ENCODE data around the gene SMNDC1. TPM values are rescaled to one million over a fixed set of nuclear protein-coding genes. Genes with fewer than 3 reads are reported as not detected.

The SMNDC1 gene
- total and polyA plus RNA-seq, 11 donors = 5.2 to 23.1 (median 20.6) TPM

DNA sequence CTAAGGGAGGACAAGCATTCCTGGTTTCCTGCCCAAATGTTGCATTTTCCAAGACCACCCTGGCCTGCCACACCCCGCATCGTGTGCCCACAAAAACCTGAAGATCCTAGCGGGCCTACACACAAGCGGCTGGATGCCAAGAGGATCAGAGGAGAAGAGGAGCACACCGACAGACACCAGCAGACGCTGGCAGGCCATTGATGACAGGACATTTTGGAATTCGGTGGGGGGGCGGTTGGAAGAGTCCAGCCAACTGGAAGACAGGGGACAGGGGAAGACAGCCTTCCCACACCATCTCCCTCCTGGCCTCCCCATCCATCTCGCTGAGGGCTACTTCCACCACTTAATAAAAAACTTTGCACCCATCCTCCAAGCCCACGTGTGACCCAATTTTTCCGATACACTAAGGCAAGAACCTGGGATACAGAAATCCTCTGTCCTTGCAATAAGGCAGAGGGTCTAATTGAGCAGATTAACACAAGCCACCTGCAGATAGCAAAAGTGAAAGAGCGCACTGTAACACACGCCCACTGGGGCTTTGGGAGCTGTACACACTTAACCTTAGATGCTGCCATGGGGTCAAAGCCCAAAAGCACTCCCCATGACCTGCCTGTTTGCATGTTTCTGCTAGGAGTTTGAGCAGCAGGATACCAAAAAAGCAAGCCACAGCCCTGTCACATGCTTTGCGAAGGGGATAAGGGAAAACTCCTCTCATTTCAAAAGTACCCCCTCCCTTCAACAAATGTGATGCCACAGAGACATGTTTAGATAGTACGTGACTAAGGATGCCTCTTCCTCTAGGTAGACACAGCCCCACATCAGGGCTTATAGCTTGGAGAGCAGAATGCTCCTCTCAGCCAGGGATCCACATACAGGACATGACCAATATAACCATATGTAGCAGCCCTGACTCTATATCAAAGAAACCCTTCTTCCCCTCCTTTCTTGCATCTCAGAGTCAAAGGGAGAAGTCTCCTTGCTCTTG, 13.4 kb upstream of the SMNDC1 start:
- Histone ChIP-seq H3K9me3 (peaks cover 0 to 24% (median 7%) of the 10 kb centered on the region in 12 donors), H3K27ac (no peak overlapping the region), H3K4me3 (no peak overlapping the region), H3K27me3 (peaks cover 0 to 4% (median 0%) of the 10 kb centered on the region in 9 donors), H3K4me1 (no peaks in the 10 kb centered on the region), H3K36me3 (no peaks in the 10 kb centered on the region)
- intact Hi-C loops (cut with DNase I) = no loop called here
- TF ChIP-seq, protein P1, sequence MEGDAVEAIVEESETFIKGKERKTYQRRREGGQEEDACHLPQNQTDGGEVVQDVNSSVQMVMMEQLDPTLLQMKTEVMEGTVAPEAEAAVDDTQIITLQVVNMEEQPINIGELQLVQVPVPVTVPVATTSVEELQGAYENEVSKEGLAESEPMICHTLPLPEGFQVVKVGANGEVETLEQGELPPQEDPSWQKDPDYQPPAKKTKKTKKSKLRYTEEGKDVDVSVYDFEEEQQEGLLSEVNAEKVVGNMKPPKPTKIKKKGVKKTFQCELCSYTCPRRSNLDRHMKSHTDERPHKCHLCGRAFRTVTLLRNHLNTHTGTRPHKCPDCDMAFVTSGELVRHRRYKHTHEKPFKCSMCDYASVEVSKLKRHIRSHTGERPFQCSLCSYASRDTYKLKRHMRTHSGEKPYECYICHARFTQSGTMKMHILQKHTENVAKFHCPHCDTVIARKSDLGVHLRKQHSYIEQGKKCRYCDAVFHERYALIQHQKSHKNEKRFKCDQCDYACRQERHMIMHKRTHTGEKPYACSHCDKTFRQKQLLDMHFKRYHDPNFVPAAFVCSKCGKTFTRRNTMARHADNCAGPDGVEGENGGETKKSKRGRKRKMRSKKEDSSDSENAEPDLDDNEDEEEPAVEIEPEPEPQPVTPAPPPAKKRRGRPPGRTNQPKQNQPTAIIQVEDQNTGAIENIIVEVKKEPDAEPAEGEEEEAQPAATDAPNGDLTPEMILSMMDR (IDR thresholded peaks at IDR 0.05) = no peak
- TF ChIP-seq POLR2A (IDR thresholded peaks at IDR 0.05) = no peak
- WGBS, 4 donors = 88 to 94% (median 89%) methylated on average over 15 of the region's 15 CpGs
- peak in 1 of 4 donors; percentile 32 for ATAC-seq
- DNase-seq = no peak

DNA sequence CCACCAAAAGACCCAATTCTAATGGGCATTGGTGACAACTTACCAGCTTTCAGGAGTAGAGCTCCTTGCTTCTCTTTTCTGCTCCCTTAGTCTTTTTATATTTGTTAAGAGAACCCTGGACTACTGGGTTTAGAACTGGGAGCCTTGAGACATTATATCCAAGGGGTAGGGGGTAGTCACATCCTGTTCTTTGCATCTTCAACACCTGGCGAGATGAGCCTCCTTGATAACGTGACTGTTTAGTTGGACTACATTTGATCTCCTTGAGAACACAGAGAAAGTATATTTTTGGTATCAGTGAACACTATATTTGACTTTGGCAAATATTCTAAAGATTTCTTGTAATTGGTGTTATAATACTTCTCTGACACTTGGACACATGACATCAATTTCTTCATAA, 9.0 kb upstream of the SMNDC1 start:
- H3K4me1 ChIP-seq = peaks cover 0 to 9% (median 3%) of the 10 kb centered on the region in 12 donors
- peaks cover 0 to 6% (median 0%) of the 10 kb centered on the region in 9 donors for H3K27me3 ChIP-seq
- TF ChIP-seq, protein P1 (IDR thresholded peaks at IDR 0.05) = no peak
- no peak overlapping the region for H3K4me3 ChIP-seq
- DNase-seq (no peak), ATAC-seq (no peak)
- H3K36me3 ChIP-seq = no peaks in the 10 kb centered on the region
- H3K27ac ChIP-seq = no peak overlapping the region
- intact Hi-C loops (cut with DNase I) = loop anchor here in 7 of 10 donors (2.0 to 5.0 kb wide), 7 partner anchors 39 to 234 kb away; partner anchors contain the start of gene DUSP5 (in 2 of the 7)
- 77 to 82% (median 80%) methylated on average over 2 of the region's 2 CpGs for WGBS, 4 donors
- no peaks in the 10 kb centered on the region for H3K9me3 ChIP-seq

DNA sequence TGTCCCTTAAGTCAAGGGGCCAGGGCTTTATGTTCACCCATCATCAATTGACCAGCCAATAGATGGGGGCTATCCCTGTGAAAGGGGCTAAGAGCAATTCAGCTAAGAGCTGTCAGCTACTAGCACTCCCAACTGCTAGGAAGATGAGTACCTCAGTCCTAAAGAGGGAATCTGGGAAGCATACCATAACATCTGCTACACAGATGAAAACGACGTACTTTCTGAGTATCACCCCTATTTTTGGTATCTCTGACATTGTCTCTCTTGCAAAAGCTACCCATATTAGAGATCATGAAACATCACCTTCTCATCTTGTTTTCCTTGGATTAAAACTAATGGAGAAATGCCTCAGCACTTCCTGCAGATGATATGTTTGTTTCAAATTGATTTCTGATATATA, 7.5 kb upstream of the SMNDC1 start:
- H3K4me1 ChIP-seq = peaks cover 0 to 9% (median 3%) of the 10 kb centered on the region in 12 donors
- WGBS, 4 donors = 52 to 83% (median 69%) methylated on average over 2 of the region's 2 CpGs
- intact Hi-C loops (cut with DNase I) = loop anchor here in 7 of 10 donors (2.0 to 5.0 kb wide), 7 partner anchors 40 to 235 kb away; partner anchors contain the start of gene DUSP5 (in 2 of the 7)
- H3K9me3 ChIP-seq = no peaks in the 10 kb centered on the region
- ATAC-seq (no peak), DNase-seq (no peak)
- peaks cover 0 to 6% (median 0%) of the 10 kb centered on the region in 9 donors for H3K27me3 ChIP-seq
- no peak overlapping the region for H3K4me3 ChIP-seq
- TF ChIP-seq, protein P1 (IDR thresholded peaks at IDR 0.05) = no peak
- no peak for TF ChIP-seq POLR2A (IDR thresholded peaks at IDR 0.05)
- H3K27ac ChIP-seq = no peak overlapping the region
- H3K36me3 ChIP-seq = no peaks in the 10 kb centered on the region

DNA sequence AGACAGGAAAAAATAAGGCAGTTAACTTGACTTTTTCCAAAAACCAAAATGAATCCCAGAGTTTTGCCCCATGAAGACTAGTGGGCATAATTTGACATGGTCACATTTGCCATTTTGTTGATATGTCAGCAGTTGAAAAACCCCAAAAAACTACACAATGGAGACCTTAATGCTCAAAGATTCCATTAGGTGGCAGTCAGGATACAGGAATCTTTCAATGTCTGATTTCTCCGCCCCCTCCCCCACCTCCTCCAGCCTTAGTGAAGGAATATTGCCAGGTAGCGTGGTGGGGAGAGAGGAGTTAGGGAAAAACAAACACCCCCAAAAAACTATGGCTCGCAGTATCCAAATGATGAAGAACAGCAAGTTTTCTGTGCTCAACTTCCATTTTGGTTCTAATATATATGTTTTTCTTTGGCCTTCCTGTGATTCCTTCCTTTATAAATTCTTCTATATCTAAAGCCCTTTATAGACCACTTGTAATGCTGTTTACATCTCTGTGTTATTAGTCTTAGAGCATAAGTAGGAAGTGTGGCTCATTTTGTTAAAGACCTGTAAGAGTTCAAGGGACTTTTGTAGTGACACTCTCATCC, 6.7 kb upstream of the SMNDC1 start:
- peak in 3 of 4 donors; percentile 64 to 85 (median 79) for ATAC-seq
- WGBS, 4 donors = 0 to 5% (median 2%) methylated on average over 3 of the region's 3 CpGs
- intact Hi-C loops (cut with DNase I) = loop anchor here in 8 of 10 donors (1.0 to 5.0 kb wide), 8 partner anchors 41 to 236 kb away; partner anchors contain the start of gene DUSP5 (in 2 of the 8)
- Histone ChIP-seq H3K36me3 (no peaks in the 10 kb centered on the region), H3K27me3 (peaks cover 0 to 6% (median 0%) of the 10 kb centered on the region in 9 donors), H3K4me3 (no peak overlapping the region), H3K4me1 (peaks cover 0 to 9% (median 4%) of the 10 kb centered on the region in 12 donors), H3K9me3 (no peaks in the 10 kb centered on the region), H3K27ac (peak overlapping the region in 1 of 12 donors; percentile 38)
- DNase-seq = peak in 3 of 5 donors; percentile 32 to 56 (median 43)
- TF ChIP-seq POLR2A (IDR thresholded peaks at IDR 0.05) = no peak
- TF ChIP-seq, protein P1 (IDR thresholded peaks at IDR 0.05) = peak; percentile 39 to 78 (median 68)

Data from heart left ventricle (tissue), 16 donors.